Stimulated activated CD8-positive, alpha-beta memory T cell treated with anti-CD3 and anti-CD28 coated beads, Interleukin-15, amount 100 ng/mL, for 48 hours (primary cell): Measurements from ENCODE around the gene EVI5L.

ENCODE experiments used
- DNase-seq, 2 donors: peaks; one replicate each; pipeline ENCODE4 v3.0.0-alpha.2; 2020; ENCODE audit warnings: low read depth in 2 of 2

The EVI5L gene

GRCh38 chr19:7859831-7860713 lies 30.1 kb downstream of the EVI5L start:
- no peak for DNase-seq

- no peak for DNase-seq
These were observed 30.9 kb downstream of the EVI5L start for GRCh38 chr19:7860714-7861618.

GRCh38 chr19:7861619-7862412 lies 31.8 kb downstream of the EVI5L start:
- no peak for DNase-seq

GRCh38 chr19:7862413-7862951 lies 32.5 kb downstream of the EVI5L start:
- DNase-seq = peak; percentile 64 to 66

GRCh38 chr19:7863157-7863970 lies 33.3 kb downstream of the EVI5L start:
- DNase-seq = no peak

- DNase-seq = no peak
These were observed 34.1 kb downstream of the EVI5L start for GRCh38 chr19:7863971-7864689.

GRCh38 chr19:7864690-7865074 lies 34.7 kb downstream of the EVI5L start:
- DNase-seq = no peak

GRCh38 chr19:7865262-7865911 lies 35.4 kb downstream of the EVI5L start:
- DNase-seq = no peak

GRCh38 chr19:7866399-7867091 lies 36.5 kb downstream of the EVI5L start:
- no peak for DNase-seq

- DNase-seq = no peak
These were observed 37.2 kb downstream of the EVI5L start for GRCh38 chr19:7867092-7867844.

GRCh38 chr19:7868326-7868670 lies 38.3 kb downstream of the EVI5L start:
- DNase-seq = no peak

GRCh38 chr19:7868671-7869452 lies 38.8 kb downstream of the EVI5L start:
- DNase-seq = peak; percentile 73 to 76

GRCh38 chr19:7869453-7869909 lies 39.5 kb downstream of the EVI5L start:
- peak; percentile 51 to 56 for DNase-seq

GRCh38 chr19:7869910-7870511 lies 40.0 kb downstream of the EVI5L start:
- peak; percentile 44 to 45 for DNase-seq

- DNase-seq = peak; percentile 42 to 66
These were observed 40.8 kb downstream of the EVI5L start for GRCh38 chr19:7870571-7871436.
